DND-41 (cell line): ENCODE results near the gene OR52K2.

Experiments
- ATAC-seq: fragments of 200-7000 bp; cut with Tn5 transposase; 3 replicates; pipeline ENCODE4 v1.9.1; 2021; ENCODE audit warnings: low read depth; ENCODE audit not compliant: insufficient read depth
- DNase-seq: peaks from one replicate; pipeline ENCODE4 v3.0.0-alpha.2; 2020
- H2AFZ ChIP-seq: 2 replicates; pipeline ENCODE4 v1.6.0; 2012; ENCODE audit warnings: low read depth, low read length
- H3K27ac ChIP-seq: 2 replicates; pipeline ENCODE4 v1.5.1; 2012; ENCODE audit warnings: low read length, inconsistent platforms
- H3K27me3 ChIP-seq: fragments of 200-600 bp; sonication (generic); 2 replicates; pipeline ENCODE4 v1.6.0; 2012; ENCODE audit warnings: low read length, mild to moderate bottlenecking, inconsistent platforms; ENCODE audit not compliant: insufficient read depth, poor library complexity
- H3K36me3 ChIP-seq: 2 replicates; pipeline ENCODE4 v1.5.1; 2012; ENCODE audit warnings: low read length, inconsistent platforms; ENCODE audit not compliant: insufficient read depth
- H3K4me1 ChIP-seq: 2 replicates; pipeline ENCODE4 v1.5.1; 2012; ENCODE audit warnings: mild to moderate bottlenecking, low read length; ENCODE audit not compliant: insufficient read depth
- H3K4me2 ChIP-seq: 2 replicates; pipeline ENCODE4 v1.6.0; 2012; ENCODE audit warnings: mild to moderate bottlenecking, moderate library complexity, low read length, inconsistent platforms; ENCODE audit not compliant: insufficient read depth
- H3K4me3 ChIP-seq, 2 experiments: fragments of 200-600 bp in 1 of 2; shearing (Covaris generic) in 1 of 2; 2 replicates each; pipeline ENCODE4 v1.5.1; 2012 to 2016; ENCODE audit warnings: inconsistent platforms in 2 of 2, low read length in 2 of 2, mild to moderate bottlenecking in 2 of 2, low read depth in 1 of 2, moderate library complexity in 1 of 2
- H3K79me2 ChIP-seq: 2 replicates; pipeline ENCODE4 v1.6.0; 2012; ENCODE audit warnings: low read length, inconsistent platforms; ENCODE audit not compliant: insufficient read depth
- H3K9ac ChIP-seq: 2 replicates; pipeline ENCODE4 v1.6.0; 2012; ENCODE audit warnings: low read depth, mild to moderate bottlenecking, inconsistent platforms, low read length, moderate library complexity
- H3K9me3 ChIP-seq: 2 replicates; pipeline ENCODE4 v1.5.1; 2012; ENCODE audit warnings: low read length, moderate library complexity, mild to moderate bottlenecking, inconsistent platforms; ENCODE audit not compliant: insufficient read depth, severe bottlenecking
- H4K20me1 ChIP-seq: 2 replicates; pipeline ENCODE4 v1.6.0; 2012; ENCODE audit warnings: low read length; ENCODE audit not compliant: insufficient read depth
- CTCF ChIP-seq: IDR thresholded peaks from 2 replicates; pipeline ENCODE4 v1.5.1; 2012; ENCODE audit warnings: borderline replicate concordance, low read length, moderate library complexity, mild to moderate bottlenecking; ENCODE audit not compliant: poor library complexity, severe bottlenecking; ENCODE audit errors: extremely low read depth
- EZH2 ChIP-seq: IDR thresholded peaks from 3 replicates; pipeline ENCODE4 v1.6.1; 2012; ENCODE audit warnings: borderline replicate concordance, low read depth, mild to moderate bottlenecking, moderate library complexity, low read length, inconsistent platforms; ENCODE audit not compliant: severe bottlenecking

Gene OR52K2

GRCh38 chr11:4455419-4455818 is 6.3 kb downstream of the OR52K2 start:
- no peak for TF ChIP-seq CTCF
- TF ChIP-seq EZH2, result no peak
- no peak for DNase-seq
- H3K4me3 ChIP-seq, result no peak overlapping the region
- H3K9me3 ChIP-seq, result no peaks in the 10 kb centered on the region
- no peaks in the 10 kb centered on the region for H3K36me3 ChIP-seq
- H3K4me2 ChIP-seq, result no peak overlapping the region
- H3K4me1 ChIP-seq, result no peaks in the 10 kb centered on the region
- no peak overlapping the region for H3K27ac ChIP-seq
- no peaks in the 10 kb centered on the region for H4K20me1 ChIP-seq
- no peak overlapping the region for H3K9ac ChIP-seq
- H2AFZ ChIP-seq, result no peak overlapping the region
- ATAC-seq, result no peak
- no peaks in the 10 kb centered on the region for H3K79me2 ChIP-seq
- peaks cover 16% of the 10 kb centered on the region for H3K27me3 ChIP-seq

- H3K36me3 ChIP-seq, result no peaks in the 10 kb centered on the region
- H3K27me3 ChIP-seq, result peaks cover 16% of the 10 kb centered on the region
- DNase-seq (no peak), ATAC-seq (no peak)
- no peaks in the 10 kb centered on the region for H3K4me1 ChIP-seq
- no peaks in the 10 kb centered on the region for H3K9me3 ChIP-seq
- H3K9ac ChIP-seq, result no peak overlapping the region
- H3K4me3 ChIP-seq, result no peak overlapping the region
- H3K27ac ChIP-seq, result no peak overlapping the region
- no peak overlapping the region for H3K4me2 ChIP-seq
- TF ChIP-seq CTCF (no peak), EZH2 (no peak)
- no peaks in the 10 kb centered on the region for H4K20me1 ChIP-seq
- H2AFZ ChIP-seq, result no peak overlapping the region
- no peaks in the 10 kb centered on the region for H3K79me2 ChIP-seq
Observed at GRCh38 chr11:4459500-4459899, 10.4 kb downstream of the OR52K2 start.

- Histone ChIP-seq H3K27ac (no peak overlapping the region), H3K4me2 (no peak overlapping the region), H3K36me3 (no peaks in the 10 kb centered on the region)
Observed at GRCh38 chr11:4460151-4460550, 11.1 kb downstream of the OR52K2 start.

More at GRCh38 chr11:4460151-4460550, 11.1 kb downstream of the OR52K2 start:
- Histone ChIP-seq H2AFZ (no peak overlapping the region), H3K27me3 (peaks cover 20% of the 10 kb centered on the region), H3K9ac (no peak overlapping the region), H3K4me3 (no peak overlapping the region), H3K79me2 (no peaks in the 10 kb centered on the region), H3K9me3 (no peaks in the 10 kb centered on the region), H3K4me1 (no peaks in the 10 kb centered on the region), H4K20me1 (no peaks in the 10 kb centered on the region)
- no peak for TF ChIP-seq EZH2
- TF ChIP-seq CTCF, result no peak
- ATAC-seq (no peak), DNase-seq (no peak)
